ENCODE measurements around the gene USP17L20. TPM values are rescaled to one million over a fixed set of nuclear protein-coding genes. Genes with fewer than 3 reads are reported as not detected.
A peak's percentile ranks its signal among the peaks of the same experiment; 100 is the strongest.
"Not testable (repeated sequence)": the region's sequence is repeated elsewhere in the genome, so short reads cannot be mapped to it uniquely, and the experiment has no call there.

USP17L20 gene
- total RNA-seq, 4 donors from 2014 or later, result not detected

GRCh38 chr4:9267319-9267718 is 9.4 kb downstream of the USP17L20 start, which contains the start of gene USP17L22:
TSS of gene USP17L22 (plus strand) at chr4:9267619. CDS start at chr4:9267619, 0 bp downstream.
- H3K27ac ChIP-seq; H3K9me3 ChIP-seq; DNase-seq (ENCODE audit: low spot score in 2 of 2); H3K27me3 ChIP-seq; H3K4me3 ChIP-seq; H3K4me1 ChIP-seq; H3K36me3 ChIP-seq: not testable (repeated sequence)
- no CpG with 5 or more reads among the region's 15 CpGs for WGBS

GRCh38 chr4:9271719-9272118 is 13.8 kb downstream of the USP17L20 start:
- WGBS, result 88% methylated on average over 8 of the region's 10 CpGs
- H3K4me3 ChIP-seq, H3K27me3 ChIP-seq, H3K4me1 ChIP-seq, H3K36me3 ChIP-seq, H3K9me3 ChIP-seq, H3K27ac ChIP-seq: not testable (repeated sequence)
- DNase-seq (ENCODE audit: low spot score in 2 of 2), result peak; percentile 84 to 93

Other genes starting within 250 kb of the USP17L20 start
- not detected for gene FAM90A26, start 87.7 kb upstream of the USP17L20 start, total RNA-seq
- not detected for gene USP17L10, start 47.5 kb upstream of the USP17L20 start, total RNA-seq
- gene USP17L11, start 42.7 kb upstream of the USP17L20 start, total RNA-seq, result not detected
- gene USP17L12, start 38.0 kb upstream of the USP17L20 start, total RNA-seq, result not detected
- gene USP17L13, start 33.2 kb upstream of the USP17L20 start, total RNA-seq, result not detected
- not detected for gene USP17L15, start 23.7 kb upstream of the USP17L20 start, total RNA-seq
- gene USP17L17, start 14.2 kb upstream of the USP17L20 start, total RNA-seq, result not detected
- gene USP17L18, start 9.5 kb upstream of the USP17L20 start, total RNA-seq, result not detected
- gene USP17L19, start 4.7 kb upstream of the USP17L20 start, total RNA-seq, result not detected
- not detected for gene USP17L21, start 4.7 kb downstream of the USP17L20 start, total RNA-seq
- gene USP17L22, start 9.5 kb downstream of the USP17L20 start, total RNA-seq, result not detected
- not detected for gene USP17L24, start 67.0 kb downstream of the USP17L20 start, total RNA-seq
- gene USP17L25, start 71.8 kb downstream of the USP17L20 start, total RNA-seq, result not detected
- gene USP17L26, start 76.5 kb downstream of the USP17L20 start, total RNA-seq, result not detected
- gene USP17L5, start 81.3 kb downstream of the USP17L20 start, total RNA-seq, result not detected
- not detected for gene USP17L27, start 86.0 kb downstream of the USP17L20 start, total RNA-seq
- gene USP17L28, start 90.8 kb downstream of the USP17L20 start, total RNA-seq, result not detected
- gene USP17L29, start 95.5 kb downstream of the USP17L20 start, total RNA-seq, result not detected
- gene USP17L30, start 105.0 kb downstream of the USP17L20 start, total RNA-seq, result not detected
- not detected for gene DEFB131A, start 186.3 kb downstream of the USP17L20 start, total RNA-seq

Data from suprapubic skin (tissue), 4 donors.